Stimulated activated CD4-positive, alpha-beta T cell treated with anti-CD3 and anti-CD28 coated beads, Interleukin-1b, Interleukin-23, amount 100 ng/mL, for 48 hours (primary cell): ENCODE measurements around the gene CD226.
"Not testable (repeated sequence)": the region's sequence is repeated elsewhere in the genome, so short reads cannot be mapped to it uniquely, and the experiment has no call there.

ENCODE experiments used
- DNase-seq: peaks from one replicate; pipeline ENCODE4 v3.0.0-alpha.2; 2020

CD226 gene

DNA sequence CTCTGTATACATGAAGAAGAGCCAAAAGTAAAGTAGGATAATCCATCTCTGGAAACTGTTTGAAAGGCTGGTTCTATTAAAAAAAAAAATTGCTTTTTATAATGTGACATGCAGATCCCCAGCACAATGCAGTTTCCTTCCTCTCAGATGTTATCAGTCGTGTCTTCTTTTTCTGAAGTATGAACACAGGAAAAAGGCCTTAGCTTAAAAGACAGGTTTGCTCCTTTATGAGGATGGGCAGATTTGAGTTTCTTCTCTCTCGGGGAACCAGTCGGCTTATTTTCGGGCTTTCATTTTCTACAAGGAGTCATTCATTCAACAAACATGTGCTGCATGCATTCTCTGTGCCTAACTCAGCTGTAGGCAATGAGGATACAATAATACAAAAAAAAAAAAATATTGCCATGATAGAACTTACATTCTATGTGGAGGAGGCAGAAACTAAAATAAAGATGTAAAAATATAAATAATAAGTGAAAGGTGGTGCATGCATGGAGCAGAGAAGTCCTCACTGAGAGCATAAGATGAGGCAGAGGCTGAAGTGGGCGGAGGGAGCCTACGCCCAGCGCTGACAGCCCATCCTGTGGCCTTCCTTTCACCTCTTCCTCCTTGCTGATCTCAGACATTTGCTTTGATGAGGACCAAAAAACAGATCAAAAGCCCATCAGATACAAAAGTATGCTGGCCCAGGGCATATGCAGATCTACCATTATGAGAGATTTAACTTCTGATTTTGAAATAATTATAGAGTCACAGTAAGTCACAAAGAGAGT is at the start of gene CD226:
TSS of gene CD226 (minus strand) at position 513 of the 773 bp plus-strand sequence. CDS start at position 46, 467 bp downstream.
- no peak for DNase-seq

DNA sequence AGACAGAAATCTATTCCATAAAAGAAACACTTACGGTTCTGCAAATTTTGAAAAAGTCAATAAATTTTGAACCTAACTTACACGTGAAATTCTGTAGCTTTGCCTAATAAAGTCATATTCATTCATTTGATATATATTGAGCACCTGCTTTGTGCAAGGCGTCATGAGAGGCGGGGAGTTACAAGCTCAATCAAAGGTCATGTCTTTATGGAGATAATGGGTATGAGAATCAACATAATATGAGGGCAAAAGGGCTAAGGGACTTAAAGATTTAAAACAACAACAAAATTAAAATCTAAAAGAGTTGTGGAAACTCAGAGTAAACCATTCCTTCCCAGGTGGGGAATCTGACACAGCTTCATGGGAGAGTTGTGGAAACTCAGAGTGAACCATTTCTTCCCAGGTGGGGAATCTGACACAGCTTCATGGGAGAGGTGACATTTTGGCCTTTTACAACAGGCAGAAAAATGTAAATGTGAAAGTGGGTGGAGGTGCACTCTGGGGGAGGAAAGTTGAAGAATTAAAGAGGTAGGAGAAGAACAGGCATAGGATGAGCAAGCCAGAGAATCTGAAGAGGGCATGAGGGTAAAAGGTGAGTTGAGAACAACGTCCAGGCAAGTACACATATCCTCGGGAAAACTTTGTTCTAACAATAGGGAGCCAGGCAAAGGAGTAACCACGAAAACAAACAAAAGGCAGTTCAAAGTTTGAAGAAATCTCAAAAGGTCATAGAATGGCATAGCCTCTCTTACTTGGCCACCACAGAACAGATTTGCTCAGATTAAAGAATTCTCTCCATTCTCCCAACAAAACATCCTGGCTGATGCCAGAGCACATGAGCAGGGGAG is 49.5 kb upstream of the CD226 start:
- DNase-seq = no peak

DNA sequence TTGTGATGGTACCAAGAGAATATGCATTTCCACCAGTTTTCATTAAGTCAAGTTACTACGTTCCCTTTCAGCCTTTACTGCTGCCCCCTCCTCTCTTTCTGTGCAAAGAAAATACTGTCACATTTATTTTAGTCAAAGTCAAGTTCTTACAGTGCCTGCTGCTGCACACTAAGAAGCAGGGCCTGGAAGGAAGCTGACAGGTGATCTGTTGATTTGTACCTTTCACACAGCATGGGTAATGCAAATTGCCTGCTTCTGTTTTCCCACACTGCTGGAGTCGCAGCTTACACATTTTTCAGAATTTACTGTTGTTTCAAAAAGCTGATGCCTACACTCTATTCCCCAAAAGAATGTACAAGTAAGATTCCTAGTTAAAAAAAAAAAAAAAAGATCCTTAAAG is 48.7 kb upstream of the CD226 start:
- no peak for DNase-seq

DNA sequence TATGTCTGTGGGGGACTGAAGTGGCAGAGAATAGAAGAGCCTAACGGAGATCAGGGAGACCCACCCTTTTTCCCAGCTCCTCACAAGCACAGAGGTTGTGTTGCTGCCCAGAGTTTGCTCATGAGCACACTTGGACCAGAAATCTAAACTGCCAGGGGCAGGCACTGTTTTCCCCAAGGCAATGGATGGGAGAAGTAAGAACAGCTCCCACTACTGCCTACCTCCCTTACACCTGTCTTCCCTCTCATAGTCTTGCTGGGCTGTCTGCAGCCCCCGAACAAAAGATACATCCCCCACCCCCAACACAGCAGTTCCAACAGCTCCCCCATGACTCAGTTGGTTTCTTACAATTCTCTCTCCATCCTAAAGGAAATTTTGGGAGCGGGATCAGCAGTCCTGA is 48.1 kb upstream of the CD226 start:
- DNase-seq = no peak

DNA sequence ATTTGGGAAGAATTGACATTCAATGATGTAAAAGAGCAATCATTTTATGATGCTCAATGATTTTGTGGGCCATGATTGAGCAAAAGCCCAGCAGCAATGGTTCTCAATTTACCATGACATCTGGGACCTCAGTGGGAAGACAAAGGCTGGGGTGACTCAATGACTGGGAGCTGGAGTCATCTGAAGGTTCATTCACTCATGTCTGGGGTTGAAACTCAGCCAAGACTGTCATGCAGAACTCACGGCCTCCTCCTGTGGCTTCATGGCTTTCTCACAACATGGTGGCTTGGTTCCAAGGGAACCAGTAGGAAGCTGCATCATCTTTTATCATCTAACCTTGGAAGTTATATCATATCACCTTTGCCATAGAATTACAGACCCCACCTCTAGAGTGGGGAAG is 45.1 kb upstream of the CD226 start:
- DNase-seq = no peak

DNA sequence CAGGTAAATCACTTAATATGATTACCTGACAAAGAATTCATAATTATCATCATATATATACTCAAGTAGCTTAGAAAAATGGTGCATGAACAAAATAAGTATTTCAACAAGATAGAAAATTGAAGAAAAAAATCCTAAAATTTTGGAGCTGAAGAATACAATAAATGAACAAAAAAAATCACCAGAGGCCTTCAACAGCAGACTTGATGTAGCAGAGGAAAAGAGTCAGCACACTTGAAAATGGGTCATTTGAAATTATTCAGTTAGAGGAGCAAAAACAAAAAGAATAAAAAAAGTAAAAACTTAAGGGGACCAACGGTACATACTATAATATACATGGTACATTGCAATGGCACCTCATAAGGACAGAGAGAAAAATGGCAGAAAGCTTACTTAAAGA is 40.2 kb upstream of the CD226 start:
- DNase-seq = no peak

DNA sequence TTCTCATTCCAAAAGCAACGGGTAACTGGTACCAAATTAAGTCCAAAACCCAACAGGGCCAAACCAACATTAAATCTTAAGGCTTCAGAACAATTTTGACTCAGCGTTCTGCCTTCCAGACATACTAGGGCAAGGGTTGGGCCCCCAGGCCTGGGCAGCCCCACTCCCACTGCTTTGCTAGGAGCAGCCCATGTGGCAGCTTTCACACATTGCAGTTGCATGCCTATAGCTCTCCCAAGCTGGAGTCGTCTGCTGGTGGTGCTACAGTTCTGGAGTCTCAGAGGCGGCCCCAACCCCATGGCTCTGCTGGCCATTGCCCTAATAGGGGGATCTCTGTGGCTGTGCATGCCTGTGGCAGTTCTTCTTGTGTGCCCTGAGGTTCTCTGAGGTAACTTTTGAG is 37.6 kb upstream of the CD226 start:
- DNase-seq = no peak

DNA sequence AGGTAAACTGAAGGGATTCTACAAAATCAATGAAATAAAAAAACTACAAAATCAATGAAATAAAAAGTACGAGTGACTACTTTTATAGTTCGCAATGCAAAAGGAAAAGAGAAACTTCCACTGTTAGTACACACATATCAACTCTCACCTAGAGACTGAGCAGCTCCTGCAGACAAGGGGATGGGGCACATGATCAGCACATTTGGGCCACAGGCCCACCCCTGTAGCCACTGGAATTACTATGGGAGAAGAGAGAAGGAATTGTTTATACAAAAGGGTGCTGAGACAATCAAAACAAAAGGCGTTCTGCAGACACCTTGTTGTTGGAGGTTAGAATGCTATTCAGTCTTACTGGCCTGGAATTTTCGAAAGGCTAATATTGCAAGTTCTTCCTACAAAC is 34.7 kb upstream of the CD226 start:
- DNase-seq = no peak

DNA sequence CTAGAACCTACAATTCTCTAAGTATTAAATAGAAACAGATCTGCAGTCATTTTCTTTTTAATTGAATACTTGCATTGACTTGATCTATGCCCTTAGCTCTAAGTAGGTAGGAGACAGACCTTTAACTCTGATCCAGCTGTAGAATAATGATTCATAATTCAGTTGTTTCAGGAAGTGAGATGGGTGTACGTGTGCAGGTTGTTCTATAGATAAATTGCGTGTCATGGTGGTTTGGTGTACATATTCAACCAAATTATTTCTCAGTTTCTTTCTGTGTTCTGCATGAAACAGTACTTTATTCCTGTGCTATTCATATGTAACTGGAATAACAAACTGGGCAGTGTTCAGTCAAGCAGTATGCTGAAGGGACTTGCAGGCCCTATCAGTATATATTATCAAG is 34.3 kb upstream of the CD226 start:
- no peak for DNase-seq

DNA sequence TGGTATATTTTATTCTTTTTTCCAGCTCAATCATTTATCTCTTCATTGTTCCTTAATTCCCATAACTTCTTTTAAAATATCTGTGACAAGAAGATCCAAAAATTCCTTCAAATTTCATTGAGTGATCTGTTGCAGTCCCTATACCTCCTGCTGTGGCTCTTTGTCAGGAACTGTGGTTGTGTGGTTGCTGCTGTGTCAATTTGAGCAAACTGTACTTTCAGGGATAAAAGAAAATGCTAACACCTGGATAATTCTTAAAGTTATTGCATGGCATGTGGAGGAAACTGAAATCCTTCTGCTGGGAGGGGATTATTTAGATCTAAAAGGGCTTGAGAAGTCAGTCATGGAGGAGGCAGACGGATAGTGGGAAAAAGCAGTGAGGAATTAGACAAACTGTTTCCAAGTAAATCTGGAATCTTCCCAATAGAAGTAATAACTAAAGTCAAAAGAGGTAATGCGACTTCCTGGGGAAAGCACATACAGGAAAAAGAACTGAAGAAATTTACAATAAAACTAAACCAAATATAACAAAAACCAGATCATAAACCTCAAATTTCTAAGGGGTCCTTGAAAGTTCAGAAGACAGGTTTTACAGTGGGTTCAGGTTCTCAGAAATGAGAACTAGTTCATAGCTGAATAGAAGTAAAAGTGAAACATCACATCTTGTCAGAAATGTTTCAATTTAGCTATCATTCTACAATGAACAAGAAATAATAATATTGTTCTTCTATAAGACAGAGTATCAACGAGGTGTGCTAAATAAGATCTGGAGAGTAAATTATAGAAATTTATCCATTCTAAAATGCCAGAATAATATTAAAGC is 33.5 kb upstream of the CD226 start:
- DNase-seq = no peak

DNA sequence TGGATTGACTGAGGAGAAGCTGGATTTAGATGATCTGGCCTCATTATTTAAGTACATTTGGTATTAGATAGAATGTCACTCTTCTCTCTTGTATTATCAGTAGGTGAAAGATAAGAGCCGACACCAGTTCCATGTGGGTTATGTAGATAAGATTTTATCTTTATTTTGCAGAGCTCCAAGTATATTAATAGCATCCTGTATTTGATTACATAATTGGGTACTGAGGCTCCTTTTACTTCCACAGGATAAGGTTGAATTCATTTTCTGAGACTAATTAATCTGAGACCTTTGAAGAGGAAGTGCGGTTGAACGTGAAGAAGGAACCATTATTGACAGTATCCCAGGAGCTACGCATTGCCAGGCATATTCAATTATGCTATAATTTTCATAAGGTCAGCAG is 32.8 kb upstream of the CD226 start:
- DNase-seq = no peak

DNA sequence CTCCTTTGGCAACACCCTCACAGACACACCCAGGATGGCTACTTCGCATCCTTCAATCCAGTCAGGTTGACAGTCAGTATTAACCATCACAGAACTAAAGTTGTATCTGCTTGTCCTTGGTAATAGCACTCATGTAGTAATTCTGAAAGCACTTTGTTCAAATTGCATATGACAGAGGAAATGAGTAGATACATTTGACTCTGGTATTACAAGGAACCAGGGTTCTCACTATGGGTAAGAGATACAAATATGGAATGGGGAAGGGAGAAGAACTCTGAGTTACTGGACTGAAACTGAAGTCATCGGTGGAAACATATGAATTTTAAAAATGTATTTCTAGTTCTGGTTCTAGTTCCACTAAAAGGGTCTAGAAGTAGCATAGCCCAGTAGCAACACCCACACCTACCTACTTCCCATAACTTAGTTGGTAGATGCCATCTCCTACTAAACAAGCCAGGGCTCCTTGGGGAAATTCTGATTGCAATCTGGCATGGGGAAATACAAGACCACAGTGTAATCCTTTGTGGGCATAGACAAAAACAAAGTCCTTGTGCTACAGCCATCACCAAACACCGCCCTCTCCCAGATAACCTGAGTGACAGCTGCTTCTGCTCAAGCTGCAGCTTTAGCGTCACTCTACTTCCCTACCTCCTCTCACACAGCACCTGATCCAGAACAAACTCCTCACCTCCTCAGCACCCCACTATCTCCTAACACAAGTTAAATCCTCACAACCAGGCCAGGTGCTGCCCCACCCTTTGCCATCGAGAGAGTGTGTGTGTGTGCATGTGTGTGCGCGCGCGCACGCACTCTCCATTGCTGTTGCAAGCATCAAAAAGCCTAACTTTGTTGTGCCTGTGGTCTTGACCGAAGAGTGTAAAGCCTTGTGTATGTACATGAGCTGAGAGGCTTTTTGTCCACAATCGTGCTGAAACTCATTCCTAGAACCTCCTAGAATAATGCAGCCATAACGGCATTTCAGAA is 31.4 kb upstream of the CD226 start:
- DNase-seq = no peak

DNA sequence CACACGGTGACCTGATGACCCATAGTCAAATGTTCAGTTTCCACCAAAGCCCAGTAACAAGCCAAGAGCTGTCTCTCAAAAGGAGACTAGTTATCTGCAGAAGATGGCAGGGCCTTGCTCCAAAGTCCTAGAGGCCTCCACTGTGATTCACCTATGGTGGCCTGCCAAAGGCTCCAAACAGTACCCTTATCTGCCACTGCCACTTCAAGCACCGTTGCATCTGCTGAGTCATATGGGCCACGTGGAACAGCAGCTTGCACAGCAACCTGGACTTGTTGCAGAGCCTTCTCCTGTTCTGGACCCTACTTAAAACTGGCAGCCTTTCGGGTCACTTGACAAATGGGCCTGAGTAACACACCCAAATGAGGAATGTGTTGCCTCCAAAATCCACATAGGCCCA is 27.6 kb upstream of the CD226 start:
- DNase-seq = not testable (repeated sequence)

DNA sequence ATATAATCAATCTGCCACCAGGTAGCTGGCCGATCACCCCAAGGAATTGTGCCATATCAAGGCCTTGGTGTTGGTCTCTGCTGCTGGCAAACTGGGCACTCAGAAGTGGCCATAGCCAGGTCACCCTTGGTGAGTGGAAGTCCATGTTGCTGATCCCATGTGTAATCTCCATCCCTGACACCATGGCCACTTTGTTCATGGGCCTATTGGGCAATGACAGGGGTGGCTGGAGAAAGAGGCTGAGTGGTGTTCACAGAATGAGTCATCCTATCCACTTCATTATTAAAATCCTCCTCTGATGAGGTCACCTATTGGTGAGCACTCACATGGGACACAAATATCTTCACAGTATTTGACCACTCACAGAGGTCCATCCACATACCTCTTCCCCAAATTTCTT is 26.7 kb upstream of the CD226 start:
- no peak for DNase-seq

DNA sequence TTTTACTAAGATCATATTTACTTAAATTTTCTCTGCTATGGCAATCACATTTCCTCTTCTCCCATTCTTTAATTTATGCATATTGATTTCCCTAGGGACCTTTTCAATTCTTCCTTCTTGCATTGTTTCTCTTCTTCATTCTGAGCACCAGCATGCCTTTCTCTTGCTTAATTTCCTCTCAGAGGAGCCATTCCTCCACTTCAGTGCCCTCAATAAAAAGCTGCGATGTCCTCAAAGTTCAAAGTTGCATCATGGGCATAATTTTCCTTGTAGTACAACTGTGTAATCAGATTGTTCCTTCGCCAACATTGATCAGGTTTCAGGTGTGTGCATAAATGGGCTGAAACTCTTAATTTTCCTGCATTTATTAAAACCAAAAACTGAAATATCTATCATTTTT is 21.8 kb upstream of the CD226 start:
- no peak for DNase-seq

DNA sequence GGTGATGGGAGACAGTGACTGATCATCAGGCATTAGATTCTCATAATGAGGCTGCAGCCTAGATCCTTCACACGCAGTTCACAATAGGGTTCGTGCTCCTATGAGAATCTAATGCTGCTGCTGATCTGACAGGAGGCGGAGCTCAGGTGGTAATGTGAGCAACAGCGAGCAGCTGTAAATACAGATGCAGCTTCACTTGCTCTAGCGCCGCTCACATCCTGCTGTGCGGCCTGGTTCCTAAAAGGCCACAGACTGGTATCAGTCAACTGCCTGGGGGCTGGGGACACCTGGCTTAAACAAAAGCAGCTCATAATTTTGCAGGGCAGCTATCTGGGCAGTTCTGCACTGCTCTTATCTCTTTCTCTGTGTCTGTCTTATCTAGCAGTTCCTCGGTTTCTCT is 20.4 kb upstream of the CD226 start:
- peak; percentile 45 for DNase-seq

DNA sequence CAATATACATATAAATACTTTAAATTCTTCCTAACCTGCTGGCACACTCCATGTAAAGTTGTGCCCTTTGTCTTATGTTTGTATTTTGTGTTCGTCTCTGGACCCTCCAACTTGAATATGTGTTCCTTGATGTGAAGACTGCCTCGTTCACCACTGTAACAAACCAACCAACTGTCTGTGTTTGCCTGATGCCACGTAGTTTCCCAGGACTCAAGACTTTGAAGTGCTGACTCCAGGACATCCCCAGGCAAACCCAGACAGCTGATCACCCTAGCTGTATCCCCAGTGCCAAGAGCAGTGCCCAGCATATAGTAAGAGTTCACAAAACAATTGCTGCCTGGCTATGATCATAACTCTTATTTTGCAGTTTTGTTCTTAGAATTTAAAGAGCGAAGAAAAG is 15.5 kb upstream of the CD226 start:
- DNase-seq = no peak

DNA sequence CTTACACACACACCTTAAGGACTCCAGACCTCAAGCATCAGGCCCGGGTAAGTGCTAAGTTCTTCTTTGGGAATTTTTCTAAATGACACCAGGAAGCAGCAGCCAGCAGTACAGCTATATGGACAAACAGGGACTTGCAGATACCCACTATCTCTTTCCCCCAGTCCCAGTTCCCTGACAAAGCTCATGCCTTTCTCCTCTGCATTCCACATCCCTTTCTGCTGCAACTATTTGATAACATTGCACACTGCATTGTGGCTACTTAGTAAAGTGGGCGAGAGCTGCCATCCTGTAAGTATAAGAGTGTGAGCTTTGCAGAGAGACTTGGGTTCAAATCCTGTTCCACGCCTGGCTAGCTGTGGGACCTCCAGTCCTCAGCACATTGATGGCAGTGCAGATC is 14.0 kb upstream of the CD226 start:
- no peak for DNase-seq

DNA sequence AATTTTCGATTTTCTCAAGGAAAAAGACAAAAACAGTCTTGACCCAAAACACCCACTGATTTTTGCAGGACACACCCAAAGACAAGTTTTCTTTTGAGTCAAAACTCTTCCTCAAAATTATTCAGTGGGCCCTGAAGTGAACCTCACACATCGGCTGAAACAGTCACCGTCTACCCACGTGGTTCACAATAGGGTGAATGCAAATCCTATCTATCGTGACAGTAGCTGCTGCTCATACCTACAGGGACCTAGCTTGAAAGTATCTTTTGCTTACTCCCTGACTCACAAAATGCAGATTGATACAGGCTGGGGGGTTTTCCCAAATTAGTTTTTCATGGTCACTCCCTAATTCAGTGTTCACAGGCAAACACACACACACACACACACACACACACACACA is 10.7 kb upstream of the CD226 start:
- DNase-seq = peak; percentile 65

DNA sequence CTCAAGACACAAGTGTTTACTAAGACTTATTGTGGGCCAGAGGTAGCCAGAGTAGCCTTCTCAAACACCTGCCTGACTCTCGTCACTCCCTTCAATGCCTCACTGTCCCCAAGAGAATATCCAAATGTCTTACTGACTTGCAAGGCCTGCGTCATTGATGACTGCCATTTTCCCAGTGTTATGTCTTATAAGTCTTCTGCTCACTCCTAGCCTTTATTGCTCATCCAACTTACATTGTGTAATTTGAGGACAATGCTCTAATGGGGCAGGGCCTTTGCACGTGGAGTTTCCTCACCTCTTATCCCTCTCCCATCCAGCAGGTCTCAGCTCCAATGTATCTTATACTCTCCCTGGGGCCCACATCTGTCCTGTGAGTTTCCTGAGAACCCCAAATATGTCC is 10.1 kb upstream of the CD226 start:
- DNase-seq = no peak

DNA sequence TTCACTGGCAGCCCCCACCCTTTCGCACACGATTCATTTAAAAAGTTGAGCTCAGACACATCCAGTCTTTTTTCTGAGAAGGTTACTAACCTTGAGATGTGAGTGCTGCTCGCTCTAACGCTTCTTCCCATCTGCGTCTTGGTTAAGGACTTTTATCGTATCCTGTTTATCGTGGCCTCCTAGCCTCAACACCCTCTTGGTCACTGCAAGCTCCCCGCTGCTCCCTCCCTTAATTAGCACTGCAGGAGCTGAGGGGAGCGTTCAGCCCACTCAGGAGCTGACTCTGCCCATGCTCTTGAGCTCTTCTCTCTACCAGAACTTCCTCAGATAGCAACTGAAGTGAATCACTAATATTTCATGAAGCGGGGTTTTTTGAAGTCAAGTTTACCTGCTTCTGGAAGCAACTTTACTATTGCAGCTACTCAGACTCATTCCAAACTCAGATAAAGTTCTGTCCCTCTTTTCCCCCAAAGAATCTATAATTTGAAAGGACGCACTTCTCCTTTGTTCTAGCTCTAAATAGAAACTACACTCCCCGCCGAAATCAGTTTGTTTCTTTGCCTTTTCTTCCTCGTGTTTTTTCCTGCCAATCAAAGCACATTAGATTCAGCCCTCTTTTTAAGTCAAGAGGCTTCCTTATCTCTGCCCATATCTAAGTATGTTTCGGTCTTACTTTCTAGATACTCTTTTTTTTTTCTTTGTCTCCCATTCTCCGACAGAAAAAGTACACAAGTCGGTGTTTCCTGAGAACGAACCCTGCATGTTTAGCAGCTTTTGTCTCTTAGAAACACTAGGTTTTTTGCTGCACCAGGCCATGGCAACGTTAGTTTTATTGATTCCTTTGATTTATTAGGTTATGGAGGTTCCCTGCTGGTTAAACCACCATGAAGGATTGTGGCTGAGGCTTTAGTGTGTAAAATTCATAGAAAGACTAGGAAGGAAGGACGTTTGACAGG is 9.3 kb upstream of the CD226 start:
- DNase-seq = no peak
